HCT116 (cell line): ENCODE measurements around the gene HEXIM1. TPM values are rescaled to one million over a fixed set of nuclear protein-coding genes. Genes with fewer than 3 reads are reported as not detected.

Experiments
- ATAC-seq: fragments of 200-7000 bp; cut with Tn5 transposase; 2 replicates; pipeline ENCODE4 v1.9.1; 2020; ENCODE audit warnings: mild to moderate bottlenecking, moderate library complexity
- BruUV-seq: library from RNA; stranded (reverse); fragments of 400-500 nt; replicated peaks from 2 replicates; lab custom pipeline; 2021; lab: Mats Ljungman, UMichigan
- CTCF ChIA-PET: fragments of 300-600 bp; sonication (Branson Sonifier 250); formaldehyde crosslinking; loops from one replicate; lab custom pipeline; 2021; ENCODE audit warnings: antibody characterized with exemption; lab: Charles Lee
- POLR2A ChIA-PET: fragments of 300-600, 350-600 bp; sonication (Branson Sonifier 250); formaldehyde crosslinking; loops from one replicate; lab custom pipeline; 2021; ENCODE audit warnings: antibody characterized with exemption; lab: Charles Lee
- RAD21 ChIA-PET, 2 experiments: fragments of 300-600 bp; sonication (Branson Sonifier 250); formaldehyde crosslinking; loops; one replicate each; lab custom pipeline; 2023; ENCODE audit warnings: low total read pairs in 2 of 2; ENCODE audit not compliant: uncharacterized antibody in 2 of 2, unreplicated experiment in 2 of 2, low non-redundant PET in 1 of 2; lab: Charles Lee
- DNase-seq: peaks from one replicate; pipeline ENCODE4 v3.0.0-alpha.2; 2010; ENCODE audit warnings: low read depth, low spot score
- H2AFZ ChIP-seq: fragments of 200-600 bp; shearing (Covaris generic), sonication (generic); 2 replicates; pipeline ENCODE4 v1.6.1; 2017; ENCODE audit warnings: low read depth, mixed run types, mixed read lengths, antibody characterized with exemption, low read length; ENCODE audit not compliant: poor library complexity, severe bottlenecking
- H3K27ac ChIP-seq: 2 replicates; pipeline ENCODE4 v1.5.1; 2012; ENCODE audit warnings: low read depth, low read length
- H3K27me3 ChIP-seq: fragments of 200-600 bp; sonication (generic); 2 replicates; pipeline ENCODE4 v1.6.1; 2016; ENCODE audit warnings: mixed run types, low read length, mixed read lengths; ENCODE audit not compliant: insufficient read depth
- H3K36me3 ChIP-seq, 2 experiments: fragments of 200-500 bp in 1 of 2; fragments of 200-600 bp in 1 of 2; sonication (Bioruptor generic) in 1 of 2; sonication (generic) in 1 of 2; 2 replicates each; pipeline versions ENCODE4 v1.5.1 to v1.6.1; 2014 to 2016; ENCODE audit warnings: low read length in 2 of 2, inconsistent platforms in 1 of 2, mixed read lengths in 1 of 2, mixed run types in 1 of 2; ENCODE audit not compliant: insufficient read depth in 2 of 2, control insufficient read depth in 1 of 2
- H3K4me1 ChIP-seq, 2 experiments: fragments of 200-600 bp in 1 of 2; sonication (generic) in 1 of 2; 2 replicates each; pipeline versions ENCODE4 v1.5.1 to v1.6.1; 2012 to 2017; ENCODE audit warnings: low read length in 2 of 2, inconsistent platforms in 1 of 2, mild to moderate bottlenecking in 1 of 2, mixed read lengths in 1 of 2, mixed run types in 1 of 2, moderate library complexity in 1 of 2; ENCODE audit not compliant: insufficient read depth in 2 of 2, control insufficient read depth in 1 of 2
- H3K4me2 ChIP-seq: fragments of 200-600 bp; sonication (generic); 2 replicates; pipeline ENCODE4 v1.6.1; 2017; ENCODE audit warnings: mixed run types, low read length, mixed read lengths
- H3K4me3 ChIP-seq, 2 experiments: fragments of 200-600 bp in 1 of 2; sonication (generic) in 1 of 2; replicated peaks in 1 of 2; 2 replicates each; pipeline ENCODE4 v1.5.1; 2011 to 2016; ENCODE audit warnings: low read length in 2 of 2, control low read depth in 1 of 2, low read depth in 1 of 2, mild to moderate bottlenecking in 1 of 2, mixed read lengths in 1 of 2, mixed run types in 1 of 2
- H3K79me2 ChIP-seq: fragments of 200-600 bp; sonication (generic); 2 replicates; pipeline ENCODE4 v1.6.1; 2017; ENCODE audit warnings: mild to moderate bottlenecking, mixed run types, low read length, moderate library complexity, mixed read lengths; ENCODE audit not compliant: insufficient read depth
- H3K9ac ChIP-seq: fragments of 200-600 bp; sonication (generic); 2 replicates; pipeline ENCODE4 v1.6.1; 2016; ENCODE audit warnings: low read length, mixed read lengths
- H3K9me2 ChIP-seq: fragments of 200-600 bp; sonication (generic), shearing (Covaris generic); 2 replicates; pipeline ENCODE4 v1.6.1; 2017; ENCODE audit warnings: mixed run types, mild to moderate bottlenecking, moderate library complexity; ENCODE audit not compliant: insufficient read depth
- H3K9me3 ChIP-seq, 2 experiments: fragments of 200-500 bp in 1 of 2; fragments of 200-600 bp in 1 of 2; sonication (Bioruptor generic) in 1 of 2; sonication (generic) in 1 of 2; 2 replicates each; pipeline ENCODE4 v1.6.1; 2014 to 2017; ENCODE audit warnings: low read length in 2 of 2, mixed read lengths in 2 of 2, inconsistent platforms in 1 of 2, low read depth in 1 of 2, mild to moderate bottlenecking in 1 of 2, mixed run types in 1 of 2, moderate library complexity in 1 of 2; ENCODE audit not compliant: control insufficient read depth in 1 of 2, insufficient read depth in 1 of 2
- H4K20me1 ChIP-seq: fragments of 200-600 bp; sonication (generic), shearing (Covaris generic); 2 replicates; pipeline ENCODE4 v1.6.1; 2017; ENCODE audit warnings: mixed run types, mild to moderate bottlenecking, moderate library complexity; ENCODE audit not compliant: insufficient read depth
- CBX3 ChIP-seq: IDR thresholded peaks from 2 replicates; pipeline ENCODE4 v1.6.1; 2012; ENCODE audit warnings: low read depth
- CEBPB ChIP-seq: IDR thresholded peaks from 2 replicates; pipeline ENCODE4 v1.6.1; 2012; ENCODE audit warnings: low read depth
- EGR1 ChIP-seq: IDR thresholded peaks from 2 replicates; pipeline ENCODE4 v1.6.1; 2012; ENCODE audit warnings: low read depth
- EZH2phosphoT487 ChIP-seq: fragments of 200-600 bp; IDR thresholded peaks from 2 replicates; pipeline ENCODE4 v1.6.1; 2018; ENCODE audit warnings: antibody characterized with exemption, borderline replicate concordance
- POLR2AphosphoS5 ChIP-seq: IDR thresholded peaks from 2 replicates; pipeline ENCODE4 v1.6.1; 2011; ENCODE audit warnings: mild to moderate bottlenecking, low read depth, low read length, moderate library complexity
- RAD21 ChIP-seq: IDR thresholded peaks from 2 replicates; pipeline ENCODE4 v1.6.1; 2012; ENCODE audit warnings: low read depth, mild to moderate bottlenecking
- SIN3A ChIP-seq: IDR thresholded peaks from 2 replicates; pipeline ENCODE4 v1.6.1; 2012; ENCODE audit warnings: low read depth
- SRF ChIP-seq: IDR thresholded peaks from 2 replicates; pipeline ENCODE4 v1.6.1; 2012; ENCODE audit warnings: low read depth
- ZFX ChIP-seq: fragments of 450-650 bp; IDR thresholded peaks from 2 replicates; pipeline ENCODE4 v1.6.1; 2017
- ZNF274 ChIP-seq: fragments of 200-500 bp; sonication (Bioruptor generic); IDR thresholded peaks from 2 replicates; pipeline ENCODE4 v1.6.1; 2014; ENCODE audit warnings: mild to moderate bottlenecking, low read depth, low read length, inconsistent platforms
- intact Hi-C: fragments of 100-400 bp; cut with micrococcal nuclease; formaldehyde crosslinking; loops from 2 replicates; pipeline ENCODE4 v1.10.0; 2022
- total RNA-seq: library from RNA; stranded (reverse); gene quantifications from one replicate; pipeline ENCODE4 v1.2.1, GENCODE V29; 2021; ENCODE audit not compliant: unreplicated experiment
- TF ChIP-seq, protein P1 (sequence below): IDR thresholded peaks from 2 replicates; pipeline ENCODE4 v1.6.1; 2012
- TF ChIP-seq, protein P2 (sequence below): IDR thresholded peaks from 2 replicates; pipeline ENCODE4 v1.6.1; 2011; ENCODE audit warnings: mild to moderate bottlenecking, low read length, moderate library complexity; ENCODE audit not compliant: insufficient replicate concordance; ENCODE audit errors: extremely low read depth
- TF ChIP-seq, protein P3 (sequence below), 3 experiments: fragments of 200-600 bp in 1 of 3; sonication (generic) in 1 of 3; IDR thresholded peaks in 2 of 3; conservative IDR thresholded peaks in 1 of 3; 2 replicates each; pipeline ENCODE4 v1.5.1; 2012 to 2017; ENCODE audit warnings: low read depth in 2 of 3, low read length in 2 of 3, antibody characterized with exemption in 1 of 3, borderline replicate concordance in 1 of 3, control low read depth in 1 of 3, mild to moderate bottlenecking in 1 of 3, mixed read lengths in 1 of 3, mixed run types in 1 of 3, moderate library complexity in 1 of 3; ENCODE audit not compliant: insufficient read depth in 1 of 3
- TF ChIP-seq, protein P4 (sequence below): IDR thresholded peaks from 2 replicates; pipeline ENCODE4 v1.6.1; 2012

Gene HEXIM1
- total RNA-seq, 1 experiment from 2014 or later = 58.0 TPM

DNA sequence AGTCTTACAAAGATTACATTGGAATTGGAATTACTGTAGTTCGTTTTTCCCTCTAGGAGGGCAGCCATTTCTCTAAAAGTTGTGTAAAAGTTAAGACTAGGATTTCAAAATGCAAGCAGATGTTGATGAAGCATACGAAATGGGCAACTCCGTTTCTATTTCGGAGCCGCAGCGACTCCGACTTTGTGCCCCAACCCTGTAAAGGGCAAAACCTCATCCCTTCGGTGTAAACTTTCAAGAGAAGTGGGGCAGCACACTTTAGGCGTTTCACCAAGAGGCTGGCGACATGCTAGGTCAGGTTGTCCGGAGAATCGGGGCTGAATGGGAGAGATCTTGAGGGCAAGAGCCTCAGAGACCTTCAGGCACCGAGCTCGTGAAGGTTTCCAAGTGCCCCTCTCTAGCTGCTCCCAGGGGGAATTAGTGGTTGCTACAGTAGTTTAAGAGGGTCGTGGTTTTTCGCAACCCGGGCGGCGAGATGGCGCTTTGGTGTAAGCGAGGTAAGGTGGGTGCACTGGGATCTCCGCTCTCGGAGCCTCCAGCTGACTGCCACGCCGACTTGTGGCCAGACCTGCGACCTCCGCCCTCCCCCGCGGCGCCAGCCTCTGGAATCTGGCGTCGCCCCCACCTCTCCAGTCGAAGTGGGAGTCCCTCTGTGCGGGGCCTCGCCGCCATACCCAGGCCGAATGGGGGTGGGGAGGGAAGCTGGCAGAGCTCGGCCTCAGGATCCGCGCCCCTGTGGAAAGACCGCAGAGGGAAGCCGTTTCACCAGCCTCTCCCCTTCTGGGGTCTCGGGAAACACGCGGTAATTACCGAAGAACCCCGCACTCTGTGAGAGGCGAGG is 12.4 kb downstream of the HEXIM1 start:
- Histone ChIP-seq H3K9me2 (no peaks in the 10 kb centered on the region), H3K9me3 (no peaks in the 10 kb centered on the region), H3K36me3 (no peaks in the 10 kb centered on the region), H3K79me2 (peaks cover 29% of the 10 kb centered on the region), H3K9ac (peak overlapping the region; percentile 99), H3K4me2 (peak overlapping the region; percentile 72), H3K27me3 (no peaks in the 10 kb centered on the region), H4K20me1 (no peaks in the 10 kb centered on the region), H2AFZ (no peak overlapping the region), H3K4me3 (peak overlapping the region; percentile 89 to 97), H3K27ac (peak overlapping the region; percentile 89), H3K4me1 (peaks cover 23 to 35% of the 10 kb centered on the region in 2 experiments)
- DNase-seq = no peak
- ChIA-PET CTCF (interaction anchor here (0.7 to 2.4 kb wide), 6 partner anchors 9 to 71 kb away, joined by 3 to 25 read pairs (median 12); partner anchors contain the start of genes ACBD4 and HEXIM1), POLR2A (interaction anchor here (0.8 to 7.0 kb wide), 9 partner anchors 10 to 265 kb away, joined by 3 to 258 read pairs (median 8); partner anchors contain the start of gene HEXIM1), RAD21 (interaction anchor here (0.8 to 2.1 kb wide), 5 partner anchors 12 to 37 kb away, joined by 5 to 6 read pairs (median 5); partner anchors contain the start of gene HEXIM1 (in 1 of the 2))
- TF ChIP-seq EZH2phosphoT487 (no peak), EGR1 (0 out of 2 replicates have a peak, but pooled peaks have one; percentile 11), SIN3A (peak; percentile 57), ZNF274 (no peak), CEBPB (no peak), CBX3 (no peak), ZFX (peak; percentile 83), RAD21 (0 out of 2 replicates have a peak, but pooled peaks have one; percentile 15), SRF (no peak), POLR2AphosphoS5 (no peak; the same call in 1 of the 2 replicates)
- TF ChIP-seq, protein P1, sequence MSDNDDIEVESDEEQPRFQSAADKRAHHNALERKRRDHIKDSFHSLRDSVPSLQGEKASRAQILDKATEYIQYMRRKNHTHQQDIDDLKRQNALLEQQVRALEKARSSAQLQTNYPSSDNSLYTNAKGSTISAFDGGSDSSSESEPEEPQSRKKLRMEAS = peak; percentile 38
- TF ChIP-seq, protein P2, sequence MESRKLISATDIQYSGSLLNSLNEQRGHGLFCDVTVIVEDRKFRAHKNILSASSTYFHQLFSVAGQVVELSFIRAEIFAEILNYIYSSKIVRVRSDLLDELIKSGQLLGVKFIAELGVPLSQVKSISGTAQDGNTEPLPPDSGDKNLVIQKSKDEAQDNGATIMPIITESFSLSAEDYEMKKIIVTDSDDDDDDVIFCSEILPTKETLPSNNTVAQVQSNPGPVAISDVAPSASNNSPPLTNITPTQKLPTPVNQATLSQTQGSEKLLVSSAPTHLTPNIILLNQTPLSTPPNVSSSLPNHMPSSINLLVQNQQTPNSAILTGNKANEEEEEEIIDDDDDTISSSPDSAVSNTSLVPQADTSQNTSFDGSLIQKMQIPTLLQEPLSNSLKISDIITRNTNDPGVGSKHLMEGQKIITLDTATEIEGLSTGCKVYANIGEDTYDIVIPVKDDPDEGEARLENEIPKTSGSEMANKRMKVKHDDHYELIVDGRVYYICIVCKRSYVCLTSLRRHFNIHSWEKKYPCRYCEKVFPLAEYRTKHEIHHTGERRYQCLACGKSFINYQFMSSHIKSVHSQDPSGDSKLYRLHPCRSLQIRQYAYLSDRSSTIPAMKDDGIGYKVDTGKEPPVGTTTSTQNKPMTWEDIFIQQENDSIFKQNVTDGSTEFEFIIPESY = no peak
- TF ChIP-seq, protein P3, sequence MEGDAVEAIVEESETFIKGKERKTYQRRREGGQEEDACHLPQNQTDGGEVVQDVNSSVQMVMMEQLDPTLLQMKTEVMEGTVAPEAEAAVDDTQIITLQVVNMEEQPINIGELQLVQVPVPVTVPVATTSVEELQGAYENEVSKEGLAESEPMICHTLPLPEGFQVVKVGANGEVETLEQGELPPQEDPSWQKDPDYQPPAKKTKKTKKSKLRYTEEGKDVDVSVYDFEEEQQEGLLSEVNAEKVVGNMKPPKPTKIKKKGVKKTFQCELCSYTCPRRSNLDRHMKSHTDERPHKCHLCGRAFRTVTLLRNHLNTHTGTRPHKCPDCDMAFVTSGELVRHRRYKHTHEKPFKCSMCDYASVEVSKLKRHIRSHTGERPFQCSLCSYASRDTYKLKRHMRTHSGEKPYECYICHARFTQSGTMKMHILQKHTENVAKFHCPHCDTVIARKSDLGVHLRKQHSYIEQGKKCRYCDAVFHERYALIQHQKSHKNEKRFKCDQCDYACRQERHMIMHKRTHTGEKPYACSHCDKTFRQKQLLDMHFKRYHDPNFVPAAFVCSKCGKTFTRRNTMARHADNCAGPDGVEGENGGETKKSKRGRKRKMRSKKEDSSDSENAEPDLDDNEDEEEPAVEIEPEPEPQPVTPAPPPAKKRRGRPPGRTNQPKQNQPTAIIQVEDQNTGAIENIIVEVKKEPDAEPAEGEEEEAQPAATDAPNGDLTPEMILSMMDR (IDR thresholded peaks at IDR 0.05 in 2 of 3, conservative IDR thresholded peaks at IDR 0.05 in 1 of 3; ENCODE audit: borderline replicate concordance in 1 of 3, insufficient read depth in 1 of 3, low read depth in 2 of 3, low read length in 2 of 3) = 0 out of 6 replicates have a peak, but pooled peaks of 1 of the 3 experiments have one; percentile 9
- TF ChIP-seq, protein P4, sequence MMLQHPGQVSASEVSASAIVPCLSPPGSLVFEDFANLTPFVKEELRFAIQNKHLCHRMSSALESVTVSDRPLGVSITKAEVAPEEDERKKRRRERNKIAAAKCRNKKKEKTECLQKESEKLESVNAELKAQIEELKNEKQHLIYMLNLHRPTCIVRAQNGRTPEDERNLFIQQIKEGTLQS = no peak
- intact Hi-C loops = loop anchor here (1.0 kb wide), 1 partner anchor 13 kb away; no protein-coding TSS in a partner anchor
- peak; percentile 45 for ATAC-seq
- BruUV-seq = TSS peak; percentile 61
